Neural crest cell (in vitro differentiated cells): ENCODE data around the gene GJB3. TPM values are rescaled to one million over a fixed set of nuclear protein-coding genes. Genes with fewer than 3 reads are reported as not detected.

Experiments used
- DNase-seq: peaks from one replicate; pipeline ENCODE4 v3.0.0; 2021; ENCODE audit warnings: low read depth, mixed read lengths, low spot score
- H3K27ac Mint-ChIP-seq: one replicate; pipeline ENCODE4 v1.8.0; 2021; ENCODE audit warnings: mild to moderate bottlenecking, mixed read lengths; ENCODE audit not compliant: unreplicated experiment
- H3K27me3 Mint-ChIP-seq: 2 replicates; pipeline ENCODE4 v1.8.0; 2021; ENCODE audit warnings: low read depth, mild to moderate bottlenecking, mixed read lengths
- H3K36me3 Mint-ChIP-seq: 2 replicates; pipeline ENCODE4 v1.8.0; 2021; ENCODE audit warnings: low read depth, mild to moderate bottlenecking, mixed read lengths
- H3K4me1 Mint-ChIP-seq: 2 replicates; pipeline ENCODE4 v1.8.0; 2021; ENCODE audit warnings: mixed read lengths
- H3K4me3 Mint-ChIP-seq: one replicate; pipeline ENCODE4 v1.8.0; 2021; ENCODE audit warnings: mild to moderate bottlenecking, mixed read lengths
- H3K9me3 Mint-ChIP-seq: 2 replicates; pipeline ENCODE4 v1.8.0; 2021; ENCODE audit warnings: mixed read lengths
- total RNA-seq: library from RNA; stranded (reverse); gene quantifications from 2 replicates; pipeline ENCODE4 v1.2.1, GENCODE V29; 2021
- TF ChIP-seq, protein P1 (sequence below): fragments of 200-600 bp; sonication (generic); conservative IDR thresholded peaks from 2 replicates; pipeline ENCODE4 v1.5.0; 2021; ENCODE audit warnings: antibody characterized with exemption, mild to moderate bottlenecking

The GJB3 gene
- total RNA-seq, 1 donor from 2014 or later = not detected

DNA sequence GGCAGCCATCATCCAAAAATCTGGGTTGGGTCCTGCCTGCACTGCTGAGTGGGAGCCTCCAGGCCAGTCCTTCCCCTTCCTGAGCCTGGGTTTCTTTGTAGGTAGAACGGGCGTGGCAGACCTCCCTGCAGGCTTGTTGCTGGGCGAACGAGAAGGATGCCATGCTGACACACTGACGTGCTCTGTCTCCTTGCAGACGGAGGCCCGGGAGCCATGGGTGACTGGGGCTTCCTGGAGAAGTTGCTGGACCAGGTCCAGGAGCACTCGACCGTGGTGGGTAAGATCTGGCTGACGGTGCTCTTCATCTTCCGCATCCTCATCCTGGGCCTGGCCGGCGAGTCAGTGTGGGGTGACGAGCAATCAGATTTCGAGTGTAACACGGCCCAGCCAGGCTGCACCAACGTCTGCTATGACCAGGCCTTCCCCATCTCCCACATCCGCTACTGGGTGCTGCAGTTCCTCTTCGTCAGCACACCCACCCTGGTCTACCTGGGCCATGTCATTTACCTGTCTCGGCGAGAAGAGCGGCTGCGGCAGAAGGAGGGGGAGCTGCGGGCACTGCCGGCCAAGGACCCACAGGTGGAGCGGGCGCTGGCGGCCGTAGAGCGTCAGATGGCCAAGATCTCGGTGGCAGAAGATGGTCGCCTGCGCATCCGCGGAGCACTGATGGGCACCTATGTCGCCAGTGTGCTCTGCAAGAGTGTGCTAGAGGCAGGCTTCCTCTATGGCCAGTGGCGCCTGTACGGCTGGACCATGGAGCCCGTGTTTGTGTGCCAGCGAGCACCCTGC lies 13.2 kb downstream of the GJB3 start:
- Mint-ChIP-seq H3K4me3 (peak overlapping the region; percentile 61), H3K27ac (no peak overlapping the region), H3K9me3 (no peaks in the 10 kb centered on the region), H3K4me1 (peaks cover 42% of the 10 kb centered on the region), H3K27me3 (peaks cover 39% of the 10 kb centered on the region), H3K36me3 (peaks cover 5% of the 10 kb centered on the region)
- TF ChIP-seq, protein P1, sequence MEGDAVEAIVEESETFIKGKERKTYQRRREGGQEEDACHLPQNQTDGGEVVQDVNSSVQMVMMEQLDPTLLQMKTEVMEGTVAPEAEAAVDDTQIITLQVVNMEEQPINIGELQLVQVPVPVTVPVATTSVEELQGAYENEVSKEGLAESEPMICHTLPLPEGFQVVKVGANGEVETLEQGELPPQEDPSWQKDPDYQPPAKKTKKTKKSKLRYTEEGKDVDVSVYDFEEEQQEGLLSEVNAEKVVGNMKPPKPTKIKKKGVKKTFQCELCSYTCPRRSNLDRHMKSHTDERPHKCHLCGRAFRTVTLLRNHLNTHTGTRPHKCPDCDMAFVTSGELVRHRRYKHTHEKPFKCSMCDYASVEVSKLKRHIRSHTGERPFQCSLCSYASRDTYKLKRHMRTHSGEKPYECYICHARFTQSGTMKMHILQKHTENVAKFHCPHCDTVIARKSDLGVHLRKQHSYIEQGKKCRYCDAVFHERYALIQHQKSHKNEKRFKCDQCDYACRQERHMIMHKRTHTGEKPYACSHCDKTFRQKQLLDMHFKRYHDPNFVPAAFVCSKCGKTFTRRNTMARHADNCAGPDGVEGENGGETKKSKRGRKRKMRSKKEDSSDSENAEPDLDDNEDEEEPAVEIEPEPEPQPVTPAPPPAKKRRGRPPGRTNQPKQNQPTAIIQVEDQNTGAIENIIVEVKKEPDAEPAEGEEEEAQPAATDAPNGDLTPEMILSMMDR = no peak
- DNase-seq = no peak

DNA sequence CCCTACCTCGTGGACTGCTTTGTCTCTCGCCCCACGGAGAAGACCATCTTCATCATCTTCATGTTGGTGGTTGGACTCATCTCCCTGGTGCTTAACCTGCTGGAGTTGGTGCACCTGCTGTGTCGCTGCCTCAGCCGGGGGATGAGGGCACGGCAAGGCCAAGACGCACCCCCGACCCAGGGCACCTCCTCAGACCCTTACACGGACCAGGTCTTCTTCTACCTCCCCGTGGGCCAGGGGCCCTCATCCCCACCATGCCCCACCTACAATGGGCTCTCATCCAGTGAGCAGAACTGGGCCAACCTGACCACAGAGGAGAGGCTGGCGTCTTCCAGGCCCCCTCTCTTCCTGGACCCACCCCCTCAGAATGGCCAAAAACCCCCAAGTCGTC lies 13.8 kb downstream of the GJB3 start:
- H3K36me3 Mint-ChIP-seq = peaks cover 5% of the 10 kb centered on the region
- no peak for DNase-seq
- peak overlapping the region; percentile 52 for H3K4me3 Mint-ChIP-seq
- peaks cover 42% of the 10 kb centered on the region for H3K4me1 Mint-ChIP-seq
- TF ChIP-seq, protein P1 = no peak
- peaks cover 39% of the 10 kb centered on the region for H3K27me3 Mint-ChIP-seq
- H3K27ac Mint-ChIP-seq = no peak overlapping the region
- no peaks in the 10 kb centered on the region for H3K9me3 Mint-ChIP-seq

DNA sequence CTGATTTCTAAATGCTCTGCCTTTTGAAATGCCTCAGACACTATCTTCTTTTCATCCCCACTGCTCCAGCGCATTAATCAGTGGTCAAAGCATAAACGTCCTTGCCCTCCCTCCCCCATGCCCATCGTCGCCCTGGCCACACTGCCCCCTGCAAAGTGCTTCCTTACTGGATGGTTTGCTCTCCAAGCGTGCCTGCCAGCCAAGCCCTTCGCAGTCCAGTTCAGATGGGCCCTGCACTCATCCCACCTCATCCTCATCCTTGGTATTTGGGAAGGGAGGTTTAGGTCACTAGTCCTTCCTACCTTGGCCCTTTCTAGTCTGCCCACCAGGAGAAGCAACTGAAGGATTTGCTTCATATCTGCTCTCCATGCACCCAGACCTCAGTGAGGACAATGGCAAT lies 14.9 kb downstream of the GJB3 start:
- H3K4me1 Mint-ChIP-seq = peaks cover 42% of the 10 kb centered on the region
- peak overlapping the region; percentile 52 for H3K4me3 Mint-ChIP-seq
- no peaks in the 10 kb centered on the region for H3K9me3 Mint-ChIP-seq
- DNase-seq = no peak
- H3K36me3 Mint-ChIP-seq = peaks cover 7% of the 10 kb centered on the region
- TF ChIP-seq, protein P1 = no peak
- H3K27me3 Mint-ChIP-seq = peaks cover 36% of the 10 kb centered on the region
- H3K27ac Mint-ChIP-seq = peak overlapping the region; percentile 62

DNA sequence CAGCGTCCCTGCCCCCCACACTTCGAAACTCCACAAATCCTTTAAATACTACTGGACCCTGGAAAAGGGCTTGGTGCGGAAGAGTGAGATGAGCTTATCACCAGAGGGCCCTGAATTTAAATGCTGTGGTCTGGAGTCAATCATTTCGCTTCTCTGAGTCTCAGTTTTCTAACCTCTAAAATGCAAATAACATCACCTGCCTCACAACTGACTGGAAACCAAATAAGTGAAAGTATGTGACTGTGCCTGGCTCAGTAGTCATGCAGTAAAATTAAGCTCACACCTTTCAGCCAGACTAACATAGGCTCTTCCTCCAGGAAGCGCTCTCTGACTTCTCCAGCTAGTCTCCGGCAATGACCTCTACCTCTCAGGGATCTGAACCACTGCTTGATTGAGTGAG lies 16.0 kb downstream of the GJB3 start:
- Mint-ChIP-seq H3K4me1 (peaks cover 35% of the 10 kb centered on the region), H3K9me3 (no peaks in the 10 kb centered on the region), H3K27ac (peak overlapping the region; percentile 70), H3K4me3 (peak overlapping the region; percentile 52), H3K27me3 (peaks cover 28% of the 10 kb centered on the region), H3K36me3 (peaks cover 7% of the 10 kb centered on the region)
- DNase-seq = no peak
- TF ChIP-seq, protein P1 = no peak

DNA sequence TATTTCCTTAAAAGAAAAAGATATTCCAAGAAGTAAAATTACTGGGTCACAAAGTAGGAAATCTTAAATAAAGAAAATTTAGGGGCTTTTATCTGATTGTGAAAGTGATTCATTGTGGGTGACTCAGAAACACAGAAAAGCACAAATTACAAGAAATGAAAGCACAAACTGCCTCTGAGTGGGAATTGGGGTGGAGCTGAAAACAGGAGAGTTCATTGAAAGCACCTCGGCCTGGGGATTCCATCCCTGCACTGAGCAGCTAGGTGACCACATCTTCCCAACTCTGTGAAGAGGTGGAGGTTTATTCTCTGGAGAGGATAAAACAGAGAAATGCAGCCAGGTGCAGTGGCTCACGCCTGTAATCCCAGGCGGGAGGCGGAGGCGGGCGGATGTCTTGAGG lies 19.2 kb downstream of the GJB3 start:
- DNase-seq = no peak
- Mint-ChIP-seq H3K27ac (no peak overlapping the region), H3K27me3 (peaks cover 8% of the 10 kb centered on the region), H3K4me1 (peaks cover 25% of the 10 kb centered on the region), H3K4me3 (no peak overlapping the region), H3K36me3 (peaks cover 2% of the 10 kb centered on the region), H3K9me3 (peaks cover 4% of the 10 kb centered on the region)
- TF ChIP-seq, protein P1 = no peak
